Kasumi-1 (cell line): ENCODE results near the gene GALNT1.

Source experiments
- DNase-seq, 2 experiments: peaks; one replicate each; lab custom pipeline; 2025; lab: John Stamatoyannopoulos, UW

The GALNT1 gene

DNA sequence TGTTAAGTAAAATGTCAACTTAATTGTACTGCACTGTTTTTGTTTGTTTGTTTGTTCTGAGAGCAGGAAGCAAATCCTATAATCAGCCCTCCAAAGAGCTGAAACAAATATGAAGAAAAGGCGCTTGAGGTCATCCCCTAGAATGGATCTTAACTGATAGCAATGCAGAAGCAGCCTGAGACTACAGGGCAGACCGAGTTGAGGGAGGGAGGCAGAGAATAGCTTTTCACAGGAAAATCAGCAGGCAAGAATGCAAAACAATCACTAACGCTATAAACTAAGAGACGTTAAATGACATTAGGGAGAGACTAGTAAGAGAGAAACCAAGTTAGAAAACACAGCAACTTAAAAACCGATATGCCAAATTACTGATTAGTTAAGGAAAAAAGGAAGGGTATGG is 37.2 kb downstream of the GALNT1 start:
- no peak for DNase-seq

DNA sequence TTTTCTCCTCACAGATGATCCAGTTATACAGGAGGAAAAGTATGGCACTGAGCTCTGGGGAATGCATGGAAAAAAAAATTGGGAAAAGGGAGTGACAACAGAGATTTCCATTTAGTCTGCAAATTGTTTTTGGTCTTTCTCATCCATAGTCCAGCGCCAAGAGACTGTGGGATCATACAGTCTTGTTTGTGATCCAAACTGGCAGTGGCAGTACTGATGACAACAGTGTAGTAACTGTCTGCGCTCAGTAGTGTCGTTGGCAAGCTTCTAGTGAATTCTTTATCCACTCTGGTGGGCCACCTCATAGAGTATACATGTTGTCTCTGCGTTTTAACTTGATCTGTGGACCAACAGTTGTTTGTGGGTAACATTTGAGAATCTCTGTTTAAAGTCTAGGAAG is 37.9 kb downstream of the GALNT1 start:
- DNase-seq = no peak

DNA sequence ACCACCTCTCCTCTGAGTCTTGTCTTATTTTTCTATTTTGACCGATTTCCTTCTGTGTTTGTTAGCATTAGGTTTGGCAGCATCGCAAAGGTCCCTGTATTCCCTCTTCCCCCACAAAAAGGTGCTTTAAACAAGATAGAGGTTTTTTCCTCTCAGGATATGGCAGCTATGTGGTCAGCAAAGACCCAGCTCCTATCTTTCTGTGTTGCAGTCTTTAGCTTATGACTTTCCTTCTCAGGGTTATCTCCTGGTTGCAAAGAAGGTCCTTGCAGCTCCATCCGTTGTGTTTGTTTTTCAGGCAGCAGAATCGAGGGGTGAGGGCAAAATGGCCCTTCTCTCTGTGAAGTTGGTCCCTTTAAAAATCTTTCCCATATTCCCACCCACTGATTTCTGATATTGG is 38.4 kb downstream of the GALNT1 start:
- DNase-seq = no peak

DNA sequence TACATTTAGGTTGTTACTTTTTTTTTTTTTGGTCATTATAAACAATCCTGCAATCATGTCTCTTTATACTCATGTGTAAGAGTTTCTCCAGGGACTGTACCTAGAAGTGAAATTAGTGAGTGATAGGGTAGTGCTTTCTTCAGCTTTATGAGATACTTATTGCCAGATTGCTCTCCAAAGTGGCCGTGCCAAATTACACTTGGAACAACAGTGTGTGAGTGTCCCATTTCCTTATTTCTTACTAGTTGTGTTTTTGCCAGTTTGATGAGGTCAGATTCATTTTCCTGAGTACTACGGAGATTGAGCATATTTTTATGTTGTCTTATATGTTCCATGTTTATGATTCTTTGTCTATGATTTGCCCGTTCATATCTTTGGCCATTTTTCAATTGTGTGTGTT is 39.2 kb downstream of the GALNT1 start:
- no peak for DNase-seq

DNA sequence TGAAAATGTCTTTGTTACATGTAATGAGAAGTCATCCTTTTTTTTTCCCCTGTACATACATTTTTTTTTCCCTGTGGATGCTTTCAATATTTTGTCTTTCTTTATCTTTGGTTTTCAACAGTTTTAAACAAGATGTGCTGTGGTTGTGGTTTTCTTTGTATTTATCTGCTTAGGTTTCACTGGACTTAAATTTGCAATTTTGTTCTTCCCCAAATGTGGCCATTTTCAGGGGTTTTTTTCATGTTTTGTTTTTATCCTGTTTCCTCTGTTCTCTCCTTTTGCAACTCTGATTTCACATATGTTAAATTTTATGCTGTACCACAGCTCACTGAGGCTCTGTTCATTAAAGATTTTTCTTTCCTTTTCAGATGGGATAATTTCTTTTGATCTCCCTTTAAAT is 41.7 kb downstream of the GALNT1 start:
- peak in 1 of 2 experiments; percentile 12 for DNase-seq

DNA sequence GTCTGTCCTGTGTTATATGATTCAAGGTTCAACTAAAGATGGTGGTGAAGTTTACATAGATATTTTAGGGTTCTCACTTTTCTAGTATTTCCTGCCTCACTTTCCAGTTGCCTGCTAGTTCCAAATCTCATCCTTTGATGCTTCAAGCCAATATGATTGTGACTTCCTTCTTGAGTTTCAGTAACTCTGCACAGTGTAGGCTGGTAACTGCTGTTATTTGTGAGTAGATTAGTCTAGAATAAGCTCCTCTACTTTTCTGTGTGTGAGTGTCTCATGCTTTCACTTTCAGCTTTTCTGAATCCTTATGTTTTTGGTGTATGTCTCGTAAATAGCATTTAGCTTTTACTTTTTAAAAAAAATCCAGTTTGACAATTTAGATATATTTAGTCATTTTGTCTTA is 42.6 kb downstream of the GALNT1 start:
- no peak for DNase-seq

DNA sequence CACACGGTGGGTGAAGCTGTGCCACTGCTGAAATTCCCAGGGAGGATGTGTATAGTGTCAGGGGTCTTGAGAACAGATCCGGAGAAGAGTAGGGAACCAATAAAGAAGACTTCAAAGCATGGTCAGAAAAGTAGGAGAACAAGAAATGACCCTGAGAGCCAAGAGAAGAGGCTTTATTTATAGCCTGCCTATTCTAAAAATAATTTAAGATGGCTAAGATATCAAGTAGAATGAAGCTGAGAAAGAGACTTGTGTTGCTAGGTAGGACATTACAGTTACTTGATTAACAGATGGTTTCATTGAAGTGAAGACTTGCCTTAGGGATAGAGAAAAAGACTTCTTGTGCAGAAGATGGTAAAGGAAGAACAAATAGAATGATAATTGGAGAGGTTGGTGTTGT is 43.7 kb downstream of the GALNT1 start:
- DNase-seq = no peak

DNA sequence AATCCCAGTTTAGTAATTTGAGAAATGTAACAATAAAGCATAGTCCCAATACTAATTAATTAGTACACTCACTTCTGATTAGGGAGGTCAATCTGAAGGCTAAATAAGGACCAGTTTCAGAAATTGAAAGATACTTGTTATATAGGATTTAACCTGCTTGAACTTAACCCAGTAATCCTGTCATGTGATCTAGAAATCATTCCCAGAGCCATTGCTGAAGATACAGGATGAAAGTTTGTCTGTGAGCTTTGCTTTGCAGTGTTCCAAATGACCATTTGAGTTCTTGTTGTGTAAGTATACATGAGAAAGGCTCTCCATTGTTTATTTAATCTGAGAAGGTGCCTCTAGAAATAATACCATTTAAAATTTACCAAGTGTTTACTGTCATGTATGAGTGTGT is 52.2 kb downstream of the GALNT1 start:
- DNase-seq = no peak

DNA sequence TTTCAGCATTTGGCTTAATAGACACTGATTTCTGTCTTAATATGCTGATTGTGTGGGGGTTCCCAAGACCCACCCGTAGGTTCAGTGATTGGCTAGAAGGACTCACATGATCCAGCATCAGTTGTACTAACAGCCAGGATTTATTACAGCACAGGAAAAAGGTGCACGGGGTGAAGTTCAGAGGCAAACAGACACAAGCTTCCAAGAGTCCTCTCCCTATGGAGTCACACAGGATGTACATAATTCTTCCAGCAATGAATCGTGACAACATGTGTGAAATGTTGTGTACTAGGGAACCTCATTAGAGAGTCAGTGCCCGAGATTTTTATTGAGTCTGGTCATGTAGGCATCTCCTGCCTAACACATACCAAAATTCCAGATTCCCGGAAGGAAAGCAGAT is 52.8 kb downstream of the GALNT1 start:
- no peak for DNase-seq

DNA sequence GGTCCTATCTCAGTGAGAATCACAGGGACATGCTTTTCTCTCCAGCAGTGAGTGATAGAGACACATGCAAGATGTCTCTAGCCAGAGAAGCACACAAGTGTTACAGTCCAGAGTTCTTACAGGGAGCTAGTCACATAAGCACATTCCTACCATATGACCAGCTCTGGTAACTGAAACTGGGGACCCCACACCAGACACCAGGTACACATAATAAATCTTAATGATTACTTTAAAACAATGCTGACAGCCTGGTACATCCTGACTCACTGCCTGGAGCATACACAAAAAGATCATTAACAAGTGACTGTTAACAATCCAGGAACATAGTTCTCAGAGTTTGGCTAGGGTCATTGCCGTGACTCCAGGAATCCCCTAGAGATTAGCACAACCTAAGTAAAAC is 53.6 kb downstream of the GALNT1 start:
- DNase-seq = no peak

DNA sequence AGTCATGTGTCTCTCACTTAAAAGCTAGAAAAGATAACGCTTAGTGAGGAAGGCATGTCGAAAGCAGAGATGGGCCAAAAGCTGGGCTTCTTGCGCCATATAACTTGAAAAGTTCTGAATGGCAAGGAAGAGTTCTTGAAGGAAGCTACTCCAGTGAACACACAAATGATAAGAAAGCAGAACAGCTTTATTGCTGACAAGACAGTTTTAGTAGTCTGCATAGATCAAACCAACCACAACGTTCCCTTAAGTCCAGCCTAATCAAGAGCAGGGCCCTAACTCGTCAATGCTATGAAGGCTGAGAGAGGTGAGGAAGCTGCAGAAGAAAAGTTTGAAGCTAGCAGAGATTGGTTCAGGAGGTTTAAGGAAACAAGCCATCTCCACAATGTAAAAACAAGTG is 55.7 kb downstream of the GALNT1 start:
- no peak for DNase-seq

DNA sequence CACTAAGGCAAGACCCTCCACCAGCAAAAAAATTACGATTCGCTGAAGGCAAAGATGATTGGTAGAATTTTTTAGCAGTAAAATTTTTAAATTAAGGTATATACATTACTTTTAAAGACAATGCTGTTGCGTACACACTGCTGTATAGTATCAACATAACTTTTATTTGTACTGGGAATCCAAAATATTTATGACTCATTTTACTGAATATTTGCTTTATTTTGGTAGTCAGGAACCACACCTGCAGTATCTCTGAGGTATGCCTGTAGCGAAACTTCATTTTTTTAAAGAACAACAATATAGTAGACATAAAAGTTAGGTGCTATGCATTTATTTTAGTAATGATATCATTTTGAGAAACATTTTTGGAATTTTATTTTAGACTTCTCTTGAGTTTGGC is 57.8 kb downstream of the GALNT1 start:
- DNase-seq = no peak

DNA sequence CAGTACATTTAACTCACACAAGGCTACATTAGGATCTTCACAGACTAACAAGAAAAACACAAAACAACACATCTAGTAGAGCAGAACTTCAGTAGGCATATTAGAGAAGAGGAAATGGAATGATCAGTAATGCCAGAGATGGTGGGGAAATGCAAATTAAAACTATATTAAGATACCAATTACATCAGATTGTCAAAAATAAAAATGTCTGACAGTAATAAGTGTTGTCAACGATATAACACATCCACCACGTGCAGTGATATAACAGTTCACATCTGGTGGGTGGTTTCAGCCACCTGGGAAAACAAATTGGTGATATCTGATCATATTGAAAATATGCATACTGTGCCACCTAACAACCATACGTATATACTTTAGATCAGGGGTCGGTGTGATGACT is 59.9 kb downstream of the GALNT1 start:
- no peak for DNase-seq

DNA sequence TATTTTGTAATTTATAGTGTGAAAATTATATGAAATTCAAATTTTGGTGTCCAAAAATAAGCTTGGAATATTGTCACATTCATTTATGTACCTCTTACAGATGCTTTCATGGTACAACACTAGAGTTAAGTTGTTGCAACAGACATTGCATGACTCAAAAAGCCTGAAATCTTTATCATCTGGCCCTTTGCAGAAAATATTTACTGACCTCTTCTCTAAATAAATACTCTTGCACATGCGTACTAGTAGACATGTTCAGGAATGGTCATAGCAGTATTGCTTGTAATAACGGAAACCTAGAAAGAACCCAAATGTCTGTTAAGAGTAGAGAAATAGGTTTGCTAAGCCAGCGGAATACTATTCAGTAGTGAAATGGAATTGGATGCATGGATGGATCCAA is 60.4 kb downstream of the GALNT1 start:
- DNase-seq = no peak

DNA sequence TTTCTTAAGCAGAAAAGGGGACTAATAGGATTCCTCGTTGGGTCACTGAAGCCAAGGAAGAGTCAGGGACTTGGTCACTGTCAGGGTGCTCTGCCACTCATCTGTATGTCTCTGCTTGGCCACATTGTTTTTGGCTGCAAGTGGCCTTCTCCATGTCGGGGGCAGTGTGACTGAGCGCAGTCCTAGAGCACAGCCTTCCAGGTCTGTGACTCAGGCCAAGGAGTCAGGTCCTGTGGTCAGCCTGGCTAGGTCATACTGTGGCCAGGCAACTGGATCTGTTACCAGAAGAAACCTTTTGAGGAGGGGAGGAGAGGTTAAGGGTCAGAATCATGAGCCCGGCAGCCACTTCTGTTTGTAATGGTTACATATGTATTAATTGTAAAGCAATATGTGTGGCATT is 61.3 kb downstream of the GALNT1 start:
- DNase-seq = no peak

DNA sequence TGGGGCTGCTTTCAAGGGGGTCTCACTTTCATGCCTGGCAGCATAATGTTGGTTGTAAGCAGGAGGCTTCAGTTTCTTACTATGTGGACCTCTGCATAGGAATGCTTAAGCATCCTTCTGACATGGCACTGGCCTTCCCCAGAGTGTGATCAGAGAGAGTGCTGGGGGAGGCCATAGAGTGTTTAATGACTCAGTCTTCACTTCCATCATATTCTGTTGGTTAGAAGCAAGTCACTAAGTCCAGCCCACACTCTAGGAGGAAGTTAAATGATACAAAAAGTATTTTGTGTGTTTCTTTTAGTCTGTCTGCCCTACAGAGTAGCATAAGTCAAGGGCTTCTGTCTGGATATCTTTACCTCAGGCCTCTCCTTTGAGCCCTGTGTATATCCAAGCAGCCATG is 64.9 kb downstream of the GALNT1 start:
- DNase-seq = peak; percentile 17 to 28

DNA sequence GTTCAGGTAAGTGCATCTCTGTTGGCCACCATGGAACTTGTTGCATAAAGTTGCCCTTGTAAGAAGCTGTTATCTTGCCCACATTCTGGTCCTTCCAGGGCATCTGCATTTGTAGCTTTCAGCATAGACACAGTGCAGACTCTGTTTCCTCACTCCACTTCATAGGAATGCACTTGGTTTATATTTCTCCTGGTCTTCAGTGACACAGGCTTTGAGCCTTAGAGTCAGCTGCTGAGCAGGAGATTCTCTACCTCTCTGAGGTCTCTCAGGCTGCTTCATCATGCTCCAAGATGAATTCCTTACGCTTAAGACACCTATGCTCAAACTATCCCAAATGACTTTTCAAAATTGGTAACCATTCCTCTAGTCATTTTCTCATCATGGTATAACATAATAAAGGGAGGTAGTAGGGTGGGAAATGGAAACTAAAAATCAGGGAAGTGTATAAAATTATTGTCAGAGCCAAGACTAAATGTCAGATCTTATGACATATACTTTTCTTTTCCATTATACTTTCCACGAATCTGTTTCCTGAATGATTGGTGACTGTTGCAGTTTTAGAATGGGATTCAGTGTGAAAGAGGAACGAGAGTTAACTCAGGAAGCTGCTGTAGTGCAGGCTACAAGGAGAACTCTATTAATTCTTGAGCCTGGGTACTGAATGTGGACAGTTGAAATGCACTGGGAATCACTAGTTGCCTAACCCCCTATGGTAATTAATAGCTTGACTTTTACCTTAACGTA is 72.0 kb downstream of the GALNT1 start:
- peak; percentile 27 to 48 for DNase-seq

DNA sequence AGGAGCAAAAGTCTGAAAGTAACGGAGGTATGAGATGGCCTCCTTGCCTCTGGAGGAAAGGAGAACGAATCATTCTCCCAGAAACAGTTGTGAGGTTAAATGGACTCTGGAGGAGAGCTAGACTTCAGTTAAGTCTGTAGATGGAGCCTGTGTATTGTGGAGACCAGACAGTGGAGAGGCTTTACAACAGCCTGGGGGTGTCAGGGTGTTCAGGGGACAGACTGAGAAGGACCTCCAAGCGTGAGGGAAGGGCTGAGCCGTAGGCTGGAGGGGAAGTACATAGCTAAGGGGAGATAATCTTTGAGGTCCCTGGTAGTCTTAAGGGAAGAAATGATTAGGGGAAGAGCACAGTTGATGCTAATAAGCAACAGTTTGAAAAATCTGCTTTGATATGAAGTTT is 76.6 kb downstream of the GALNT1 start:
- DNase-seq = no peak

DNA sequence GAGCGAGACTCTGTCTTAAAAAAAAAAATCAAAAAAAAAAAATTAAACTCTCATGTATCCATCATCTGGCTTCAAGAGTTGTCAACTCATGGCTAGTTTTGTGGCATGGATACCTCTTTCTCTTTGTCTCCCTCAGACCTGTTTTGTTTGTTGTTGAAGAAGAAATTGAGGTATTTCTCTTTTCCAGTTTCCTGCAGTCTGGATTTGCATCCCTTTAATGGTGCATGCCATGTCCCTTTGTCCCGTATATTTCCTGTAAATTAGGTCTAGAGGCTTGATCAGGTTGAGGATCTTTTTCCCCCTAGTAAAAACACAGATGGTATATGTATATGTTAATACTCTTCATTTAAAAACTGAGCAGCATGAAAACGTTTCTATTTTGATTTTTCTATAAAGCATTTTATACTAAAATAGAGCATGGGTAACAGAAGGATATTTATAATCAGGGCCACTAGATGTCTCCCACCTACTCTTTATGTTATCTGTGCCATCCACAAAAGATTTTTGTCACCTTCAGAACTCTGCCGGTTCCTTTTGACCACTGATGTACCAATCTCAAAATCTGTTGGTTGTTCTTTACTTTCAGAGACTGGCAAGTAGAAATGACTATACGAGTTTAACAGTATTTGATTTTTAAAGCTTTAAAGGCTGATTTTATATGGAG is 80.1 kb downstream of the GALNT1 start:
- DNase-seq = peak; percentile 15 to 56

DNA sequence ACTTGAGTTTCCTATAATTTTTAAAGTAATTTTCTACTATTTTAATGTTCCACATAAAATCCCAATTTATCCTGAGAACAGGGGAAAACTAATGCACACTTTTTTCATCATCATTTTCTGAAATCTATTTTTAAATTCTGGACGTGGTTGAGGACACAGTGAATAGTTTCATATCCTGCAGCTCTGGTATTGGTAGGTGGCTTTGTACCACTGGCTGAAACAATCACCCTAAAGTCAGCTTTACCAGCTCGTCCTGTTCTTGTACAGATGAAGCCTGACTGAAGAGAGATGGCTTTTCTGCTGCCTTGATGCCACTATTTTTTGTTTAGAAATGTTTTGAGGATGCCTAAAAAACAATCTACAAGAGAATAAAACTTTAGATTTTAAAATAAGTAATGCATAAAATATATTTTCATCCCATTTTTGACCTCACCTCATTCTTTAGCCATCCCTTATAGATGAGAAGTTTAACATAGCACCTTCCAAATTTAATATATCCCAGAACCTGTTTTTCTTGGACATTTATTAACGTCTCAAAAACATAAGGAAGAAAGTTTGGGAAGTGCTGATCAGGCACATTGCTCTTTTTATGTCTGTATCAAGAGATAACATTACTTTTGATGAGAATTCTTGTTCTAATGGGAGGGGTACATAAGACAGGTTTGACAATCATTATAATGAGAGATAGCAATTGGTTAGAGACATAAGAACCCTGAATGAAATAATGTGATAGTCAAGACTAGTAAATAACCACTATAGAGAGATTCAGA is 80.9 kb downstream of the GALNT1 start:
- no peak for DNase-seq

DNA sequence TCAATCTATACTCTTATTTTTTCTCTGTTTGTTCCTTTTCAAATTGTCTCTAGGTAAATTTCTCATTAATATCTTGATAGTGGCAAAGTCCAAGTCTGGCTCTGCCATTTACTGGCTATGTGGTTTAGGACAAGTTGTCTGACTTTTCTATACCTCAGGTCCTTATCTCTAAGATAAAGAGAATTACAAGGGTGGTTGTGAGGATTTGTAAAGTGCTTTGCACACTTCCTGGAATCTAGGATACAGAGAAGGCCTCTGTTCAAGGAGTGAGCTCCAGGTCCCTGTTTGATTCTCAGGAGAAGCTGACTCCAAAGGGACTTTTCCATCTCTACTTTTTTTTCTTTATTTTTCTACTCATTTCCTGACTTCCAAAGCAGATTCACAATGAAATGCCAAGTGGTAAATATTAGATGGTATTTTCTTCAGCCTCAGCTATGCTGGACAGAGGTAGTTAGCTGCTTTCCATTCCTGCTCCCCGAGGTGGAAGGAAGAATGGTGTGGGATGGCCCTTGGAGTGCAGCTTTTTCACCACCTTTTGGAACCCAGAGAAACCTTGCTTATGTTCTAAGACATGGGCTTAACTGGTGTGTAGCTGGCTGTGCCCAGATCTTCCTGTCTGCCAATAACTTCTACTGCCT is 90.5 kb downstream of the GALNT1 start:
- DNase-seq = no peak

DNA sequence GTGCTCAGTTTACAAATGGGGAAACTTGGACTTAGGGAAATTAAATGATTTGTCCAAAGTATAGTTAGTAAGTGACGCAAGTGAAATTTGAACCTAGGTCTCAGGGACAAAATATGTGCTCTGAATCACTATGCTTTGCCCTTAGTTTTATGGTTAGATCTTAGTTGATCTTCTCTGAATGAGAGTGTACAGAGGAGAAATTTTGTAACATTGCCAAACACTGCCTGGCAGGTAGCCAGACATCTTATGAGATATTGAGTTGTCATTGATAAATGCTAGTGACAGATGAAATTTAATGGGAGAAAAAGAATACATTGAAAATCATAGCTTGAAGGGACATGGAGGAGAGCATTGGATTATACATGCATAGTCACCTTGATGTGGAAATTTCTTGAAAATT is 91.4 kb downstream of the GALNT1 start:
- DNase-seq = no peak

DNA sequence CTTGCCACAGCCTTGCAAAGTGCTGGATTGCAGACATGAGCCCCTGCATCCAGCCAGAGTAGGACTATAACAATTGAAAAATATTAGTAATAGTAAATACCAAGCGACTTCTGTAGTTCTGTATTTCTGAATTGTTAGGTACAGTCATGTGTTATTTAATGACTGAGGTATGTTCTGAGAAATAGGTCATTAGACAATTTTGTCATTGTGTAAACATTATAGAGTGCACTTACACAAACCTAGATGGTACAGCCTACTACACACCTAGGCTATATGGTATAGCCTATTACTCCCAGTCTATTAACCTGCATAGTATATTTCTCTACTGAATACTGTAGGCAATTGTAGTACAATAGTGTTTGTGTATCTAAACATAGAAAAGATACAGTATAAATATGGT is 92.1 kb downstream of the GALNT1 start:
- DNase-seq = no peak
